ENCODE data around the gene CRAMP1. TPM values are rescaled to one million over a fixed set of nuclear protein-coding genes. Genes with fewer than 3 reads are reported as not detected.

CRAMP1 gene
- total and polyA plus RNA-seq, 2 of the 8 experiments (the other 6 are each of a cell fraction or from before 2014, with no cell fraction given) = 19.2 to 23.2 TPM

DNA sequence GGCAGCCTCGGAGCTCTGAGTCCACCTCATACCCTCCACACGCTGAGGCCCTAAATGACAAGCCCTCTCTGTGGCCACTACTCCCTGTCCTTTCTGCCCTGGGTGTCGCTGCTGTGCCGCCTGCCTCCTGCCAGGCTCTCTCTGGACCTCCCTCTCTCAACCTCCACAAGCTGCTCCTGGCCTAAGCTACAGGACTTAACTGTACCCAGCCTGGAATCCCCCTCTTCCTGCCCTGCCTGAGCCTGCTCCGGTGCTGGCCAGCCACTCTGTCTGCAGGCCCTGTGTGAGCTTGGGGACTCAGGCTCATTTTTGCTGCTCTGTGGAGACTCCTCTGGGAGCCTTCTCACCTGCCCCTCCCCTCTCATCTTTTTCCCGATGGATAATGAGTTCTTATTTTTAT is 21.8 kb upstream of the CRAMP1 start (continued):
- TF ChIP-seq RAD21 (IDR thresholded peaks at IDR 0.05 in 1 of 2, conservative IDR thresholded peaks at IDR 0.05 in 1 of 2; ENCODE audit: low read depth in 2 of 2, low read length in 2 of 2) = no peak
- TF ChIP-seq YY1 (IDR thresholded peaks at IDR 0.05; ENCODE audit: low read depth, low read length) = no peak
